ENCODE data around the gene CA5A. TPM values are rescaled to one million over a fixed set of nuclear protein-coding genes. Genes with fewer than 3 reads are reported as not detected.

The CA5A gene
- total RNA-seq, 1 donor from 2014 or later = not detected

GRCh38 chr16:87963400-87963799 is 27.1 kb upstream of the CA5A start:
- no peak for DNase-seq (ENCODE audit: low spot score)

- no peak for DNase-seq (ENCODE audit: low spot score)
Observed at GRCh38 chr16:87961623-87962022, 25.3 kb upstream of the CA5A start.

DNA sequence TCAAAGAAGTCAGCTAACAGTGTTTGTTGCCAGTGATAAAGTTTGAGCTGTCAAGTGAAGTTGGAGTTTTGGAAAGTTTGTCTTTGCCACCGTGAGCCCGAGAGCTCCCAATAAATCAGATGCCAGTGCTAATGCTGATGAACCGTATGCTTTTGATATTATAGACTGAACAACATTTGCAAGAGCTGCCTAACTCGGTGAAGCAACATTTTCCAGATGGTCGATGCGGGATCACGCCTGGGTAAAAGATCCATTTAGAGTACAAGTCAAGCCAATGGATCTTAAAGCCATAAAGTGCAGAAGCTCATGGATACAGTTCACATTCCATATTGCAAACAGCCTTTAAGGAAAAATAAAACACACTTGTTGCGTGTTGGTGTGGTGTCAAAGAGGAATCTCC is 24.5 kb upstream of the CA5A start:
- DNase-seq (ENCODE audit: low spot score) = no peak

GRCh38 chr16:87960296-87960695 is 24.0 kb upstream of the CA5A start:
- no peak for DNase-seq (ENCODE audit: low spot score)

DNA sequence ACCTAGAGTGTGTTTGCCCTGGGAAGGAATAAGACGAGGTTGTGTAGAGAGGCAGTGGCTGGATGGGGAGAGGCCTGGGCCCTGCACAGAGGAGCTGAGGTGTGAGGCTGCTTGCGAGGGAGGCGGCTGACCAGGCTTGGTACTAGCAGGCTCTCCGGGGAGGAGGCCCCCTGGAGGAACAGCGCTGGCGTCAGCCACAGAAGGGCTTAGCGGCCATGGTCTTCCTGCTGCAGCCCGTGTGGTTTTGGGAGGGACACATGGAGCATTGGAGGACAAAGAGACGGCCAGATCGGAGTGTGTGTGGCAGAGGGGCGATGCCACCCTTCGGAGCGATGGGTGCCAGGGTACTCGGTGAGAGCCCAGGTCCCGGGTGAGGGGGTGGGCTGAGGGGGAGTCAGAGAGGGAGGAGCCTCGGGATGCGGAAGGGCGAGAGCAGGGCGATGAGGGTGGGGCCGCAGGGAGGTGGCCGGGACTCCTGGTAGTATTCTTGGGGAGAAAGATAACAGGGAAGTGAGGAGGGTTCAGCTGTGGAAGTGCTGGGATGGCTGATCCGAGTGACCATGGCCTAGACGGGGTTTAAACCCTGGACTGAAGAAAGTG is 23.2 kb upstream of the CA5A start:
- no peak for DNase-seq (ENCODE audit: low spot score)

- DNase-seq (ENCODE audit: low spot score) = no peak
Observed at GRCh38 chr16:87958632-87959031, 22.3 kb upstream of the CA5A start.

DNA sequence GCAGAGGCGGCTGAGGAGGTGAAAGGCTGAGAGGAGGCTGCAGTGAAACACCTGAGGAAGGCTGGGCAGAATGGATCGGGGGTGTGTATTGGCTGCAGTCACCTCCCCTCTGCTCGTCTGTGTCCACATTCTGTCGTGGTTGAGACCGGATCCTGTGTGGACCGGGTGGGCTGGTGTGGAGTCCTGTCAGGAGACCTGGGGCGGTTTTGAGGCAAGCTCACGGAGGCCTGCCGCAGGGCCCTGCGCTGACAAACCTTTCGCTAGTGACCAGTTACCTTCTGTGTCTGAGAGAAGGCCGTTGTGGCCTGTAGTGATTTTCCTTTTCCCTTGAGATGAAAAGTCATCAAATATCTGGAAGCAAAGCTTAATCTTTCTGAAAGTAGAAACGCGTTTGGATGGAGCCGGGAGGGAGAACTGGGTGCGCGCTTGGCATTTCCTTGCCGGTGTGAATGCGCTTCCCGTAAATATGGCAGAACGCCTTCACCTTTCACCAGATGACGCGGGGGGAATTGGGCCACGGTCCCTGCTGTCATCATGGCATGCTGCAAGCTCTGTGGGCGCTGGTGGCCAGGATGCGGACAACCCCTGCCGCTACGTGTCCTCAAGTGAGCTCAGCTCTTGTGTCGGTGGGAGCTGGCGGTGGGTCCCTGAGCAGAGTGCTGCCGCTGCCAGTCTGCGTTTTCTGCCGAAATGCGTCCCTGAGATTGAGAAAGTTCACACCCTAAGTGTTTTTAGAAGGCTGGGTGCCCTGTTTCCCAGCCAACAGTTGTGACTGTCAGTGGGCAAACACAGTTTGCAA is 21.2 kb upstream of the CA5A start:
- no peak for DNase-seq (ENCODE audit: low spot score)

DNA sequence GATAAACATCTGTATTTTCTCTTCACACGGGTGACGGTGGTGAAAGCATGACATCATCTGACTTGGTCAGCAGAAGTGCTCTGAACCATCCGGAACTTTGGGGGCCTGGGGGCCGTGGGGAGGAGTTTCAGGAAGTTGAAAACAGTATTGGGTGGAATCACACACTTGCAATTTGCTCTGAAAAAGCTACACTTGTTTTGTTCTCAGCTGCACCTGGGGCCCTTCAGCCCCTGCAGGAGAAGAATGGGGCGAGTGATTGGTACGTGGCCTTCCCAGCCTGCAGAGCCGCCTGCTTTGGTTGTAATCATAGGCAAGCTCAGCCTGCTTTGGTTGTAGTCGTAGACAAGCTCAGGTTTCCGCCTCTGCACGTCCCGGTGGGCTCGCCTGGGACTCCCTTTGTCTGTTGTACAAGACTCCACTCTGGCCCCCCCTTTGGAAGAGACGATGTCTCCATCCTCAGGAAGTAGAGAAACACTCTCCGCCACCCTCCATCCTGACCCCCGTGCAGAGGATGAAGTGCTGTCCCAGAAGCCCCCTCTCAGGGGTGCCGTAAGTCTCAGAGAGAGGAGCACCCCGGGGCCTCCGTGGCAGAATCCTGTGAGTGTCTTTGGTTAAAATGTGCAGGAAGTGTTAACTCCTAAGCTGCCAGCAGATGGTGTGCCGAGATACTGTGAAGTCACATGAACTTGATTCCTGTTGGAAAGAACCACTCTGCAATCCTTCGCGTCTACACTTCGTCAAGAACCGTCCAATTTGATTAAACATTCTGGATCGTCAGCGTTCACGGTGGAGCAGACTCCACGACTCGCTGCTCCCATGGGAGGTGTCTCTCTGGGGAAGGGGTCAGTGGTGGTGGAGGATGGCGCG is 20.3 kb upstream of the CA5A start:
- DNase-seq (ENCODE audit: low spot score) = no peak

DNA sequence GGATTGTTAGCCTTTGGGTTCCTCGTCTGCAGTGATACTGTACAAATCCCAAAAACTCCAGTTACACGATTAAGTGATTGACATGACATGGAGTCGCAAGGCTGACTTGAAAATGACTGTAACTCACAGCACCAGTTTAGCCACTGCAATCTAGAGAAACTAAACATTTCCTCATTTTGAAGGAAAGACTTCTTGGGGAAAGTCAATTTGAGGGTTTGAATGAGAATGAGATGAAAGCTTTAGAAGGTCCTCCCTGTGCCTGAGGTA is 19.7 kb upstream of the CA5A start:
- DNase-seq (ENCODE audit: low spot score) = no peak

- DNase-seq (ENCODE audit: low spot score) = no peak
Observed at GRCh38 chr16:87955302-87956097, 19.2 kb upstream of the CA5A start.

DNA sequence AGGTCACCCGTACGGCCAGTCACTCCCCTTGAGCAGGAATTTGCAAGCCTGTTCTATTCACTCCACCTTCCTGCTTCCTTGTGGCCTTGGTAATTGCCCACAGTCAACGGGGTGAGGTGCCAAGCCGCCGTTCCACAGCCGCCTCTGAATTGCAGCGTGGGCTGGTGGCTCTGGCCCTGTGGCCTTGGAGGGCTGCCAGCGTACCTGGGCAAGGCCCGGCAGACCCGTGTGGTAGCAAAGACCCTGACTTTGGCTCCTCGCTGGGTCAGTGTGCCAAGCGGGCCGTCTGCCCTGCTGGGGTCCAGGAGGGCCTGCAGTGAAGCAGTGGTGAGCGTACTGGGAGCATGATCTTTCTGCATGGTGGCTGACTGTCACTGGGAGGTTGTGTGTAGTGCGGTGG is 18.5 kb upstream of the CA5A start:
- DNase-seq (ENCODE audit: low spot score) = no peak

GRCh38 chr16:87954361-87954760 is 18.0 kb upstream of the CA5A start:
- DNase-seq (ENCODE audit: low spot score) = no peak

- no peak for DNase-seq (ENCODE audit: low spot score)
Observed at GRCh38 chr16:87953308-87954215, 17.2 kb upstream of the CA5A start.

DNA sequence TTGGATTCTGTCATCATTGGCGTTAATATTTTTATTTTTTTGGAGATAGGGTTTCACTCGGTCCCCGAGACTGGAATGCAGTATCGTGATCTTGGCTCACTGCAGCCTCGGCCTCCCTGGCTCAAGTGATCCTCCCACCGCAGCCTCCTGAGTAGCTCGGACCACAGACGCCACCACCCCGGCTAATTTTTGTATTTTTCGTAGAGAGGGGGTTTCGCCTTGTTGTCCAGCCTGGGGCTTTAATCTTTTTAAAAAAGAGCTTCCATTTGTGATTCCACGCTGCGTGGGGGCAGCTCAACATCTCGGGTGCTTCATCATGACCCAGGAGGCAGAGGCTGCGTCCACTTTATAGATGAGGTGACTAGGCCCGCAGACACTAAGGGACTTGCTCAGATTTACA is 16.4 kb upstream of the CA5A start:
- no peak for DNase-seq (ENCODE audit: low spot score)

DNA sequence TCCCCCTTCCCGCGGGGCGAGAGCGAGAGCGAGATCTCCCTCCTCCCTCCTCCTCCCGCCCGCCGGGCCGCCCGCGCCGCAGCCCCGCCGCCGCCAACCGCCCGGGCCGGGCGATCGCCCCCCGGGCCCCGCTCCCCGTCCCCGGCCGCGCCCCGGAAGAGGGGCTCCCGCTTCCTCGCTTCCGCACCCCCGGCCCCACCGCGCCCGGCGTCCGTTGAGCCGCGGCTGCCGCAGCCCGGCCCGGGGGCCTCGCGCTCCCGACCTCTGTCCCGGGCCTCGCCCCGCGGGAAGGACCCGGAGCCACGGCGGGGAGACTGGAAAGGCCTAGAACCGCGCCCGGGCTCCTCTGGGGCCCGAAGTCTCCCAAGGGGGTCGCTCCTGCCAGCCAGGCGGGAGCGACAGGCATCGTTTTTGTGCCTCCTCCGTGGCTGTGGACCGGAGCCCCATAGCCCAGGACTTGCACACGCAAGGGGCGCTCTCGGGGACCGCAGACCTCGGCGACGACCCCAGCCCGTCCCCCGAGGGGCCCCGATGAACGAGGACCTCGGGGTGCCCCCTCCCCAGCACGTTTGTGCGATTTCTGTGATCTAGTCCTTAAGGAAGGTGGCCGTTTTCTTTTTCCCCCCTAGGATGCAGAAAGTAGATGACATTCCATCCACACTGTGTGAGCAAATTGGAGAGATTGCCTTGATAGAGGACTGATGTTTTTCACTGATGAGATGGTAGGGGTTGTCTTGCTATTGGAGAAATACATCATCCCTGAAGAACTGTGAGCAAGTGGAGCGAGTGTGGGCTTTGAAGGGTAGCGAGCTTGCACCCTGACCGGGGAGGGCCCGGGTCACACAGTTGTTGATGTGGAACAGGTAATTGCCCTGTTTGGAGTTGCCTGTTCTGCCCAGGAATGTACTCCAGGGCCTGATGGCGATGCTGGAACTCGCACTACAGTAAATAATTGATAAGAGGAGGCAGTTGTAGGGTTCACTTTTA is 15.5 kb upstream of the CA5A start:
- no peak for DNase-seq (ENCODE audit: low spot score)

DNA sequence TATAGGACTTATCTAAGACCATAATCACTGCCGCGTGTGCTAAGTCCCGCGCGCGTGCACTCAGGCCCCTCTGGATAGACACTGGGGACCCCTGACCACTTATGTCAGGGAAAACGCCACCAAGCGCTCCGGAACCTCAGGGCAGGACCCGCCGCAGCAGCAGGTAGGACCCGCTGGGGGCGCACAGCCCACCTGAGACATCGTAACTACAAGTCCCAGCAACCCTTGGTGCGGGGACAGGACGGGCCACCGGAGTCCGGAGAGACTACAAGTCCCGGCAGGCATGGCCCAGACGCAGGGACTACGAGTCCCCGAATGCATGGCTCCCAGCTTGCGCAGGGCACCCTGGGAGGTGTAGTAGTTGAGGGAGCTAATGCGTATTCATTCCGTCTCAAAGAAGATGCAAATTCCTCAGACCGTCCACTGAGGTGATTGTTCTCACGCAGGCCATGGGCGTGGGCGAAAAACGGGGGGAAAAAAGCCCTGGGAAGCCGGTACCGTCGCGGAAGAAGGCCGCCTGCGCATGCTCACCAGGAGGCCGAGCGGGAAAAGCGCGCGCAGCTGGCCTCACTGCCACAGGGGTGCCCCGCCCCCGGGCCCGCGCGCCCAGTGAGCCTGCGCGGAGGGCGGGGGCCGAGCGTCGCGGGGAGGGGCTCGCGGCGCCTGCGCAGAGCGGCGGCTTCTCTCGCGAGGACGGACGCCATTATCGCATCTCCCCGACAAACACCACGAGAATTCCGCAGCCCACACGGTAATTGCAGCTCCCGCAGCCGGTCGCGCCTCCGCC is 14.6 kb upstream of the CA5A start, which contains the start of gene BANP:
Gene BANP, plus strand, starts transcription at position 670 of the 787 bp plus-strand sequence. CDS start 23,682 bp downstream, outside the sequence.
- DNase-seq (ENCODE audit: low spot score) = peak; percentile 98

DNA sequence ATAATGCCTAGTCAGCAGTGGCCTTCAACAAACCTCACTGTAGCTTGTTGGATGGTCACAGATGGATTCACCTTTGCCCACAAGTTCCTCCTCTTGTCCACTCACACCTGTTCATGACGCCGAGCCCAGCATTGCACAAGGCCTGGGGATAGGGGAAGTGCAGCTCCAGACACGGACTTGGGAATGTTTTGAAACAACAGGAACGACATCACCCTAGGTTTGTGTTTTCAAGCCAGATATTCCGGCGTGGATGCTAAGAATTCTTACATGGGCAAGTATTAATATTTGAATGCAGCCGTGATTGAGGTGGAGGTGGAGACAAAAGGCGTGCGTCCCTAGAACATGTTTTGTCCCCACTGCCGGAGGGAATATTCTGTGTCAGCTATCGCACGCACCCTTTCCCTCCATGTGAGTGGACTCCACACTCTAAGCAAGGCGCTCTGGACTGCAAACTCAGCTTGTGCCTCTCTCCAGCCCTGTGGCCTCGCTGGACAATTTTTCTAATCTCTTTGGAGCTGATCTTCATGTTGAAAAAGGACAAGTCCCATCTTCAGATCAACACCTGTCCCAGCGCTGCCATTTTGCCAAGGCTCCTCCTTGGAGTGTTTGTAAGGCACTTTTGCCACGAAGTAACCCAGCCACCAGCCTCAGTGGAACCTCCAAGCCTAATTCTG is 12.9 kb upstream of the CA5A start:
- no peak for DNase-seq (ENCODE audit: low spot score)

- no peak for DNase-seq (ENCODE audit: low spot score)
Observed at GRCh38 chr16:87948735-87949070, 12.4 kb upstream of the CA5A start.

Measured in mesenteric fat pad (tissue), 1 donor.